GM12878 (cell line): Measurements from ENCODE around the gene CCDC186.

Experiments used
- ATF7 ChIP-seq: fragments of 450-650 bp; IDR thresholded peaks from 2 replicates; pipeline ENCODE4 v1.6.1; 2016; ENCODE audit warnings: low read depth, mild to moderate bottlenecking
- CTCF ChIP-seq, 3 experiments: IDR thresholded peaks in 2 of 3; conservative IDR thresholded peaks in 1 of 3; 2 replicates each; pipeline ENCODE4 v1.5.1; 2011; ENCODE audit warnings: low read depth in 3 of 3, low read length in 3 of 3, mild to moderate bottlenecking in 3 of 3, control low read depth in 2 of 3, moderate library complexity in 2 of 3, inconsistent platforms in 1 of 3, mixed read lengths in 1 of 3; ENCODE audit not compliant: control insufficient read depth in 2 of 3, insufficient read depth in 1 of 3; ENCODE audit errors: extremely low read depth in 1 of 3
- EED ChIP-seq: sonication (generic); IDR thresholded peaks from 2 replicates; pipeline ENCODE4 v1.6.1; 2016; ENCODE audit warnings: antibody characterized with exemption, low read depth
- EZH2 ChIP-seq: IDR thresholded peaks from 2 replicates; pipeline ENCODE4 v1.6.1; 2012; ENCODE audit warnings: low read depth, mild to moderate bottlenecking, control low read depth, inconsistent platforms, low read length, borderline replicate concordance; ENCODE audit not compliant: control insufficient read depth
- IKZF2 ChIP-seq, 2 experiments: fragments of 450-650 bp; IDR thresholded peaks; 2 replicates each; pipeline ENCODE4 v1.6.1; 2017; ENCODE audit warnings: mild to moderate bottlenecking in 2 of 2, moderate library complexity in 2 of 2
- NBN ChIP-seq: fragments of 450-650 bp; IDR thresholded peaks from 2 replicates; pipeline ENCODE4 v1.6.1; 2016
- NR2C2 ChIP-seq: IDR thresholded peaks from 2 replicates; pipeline ENCODE4 v1.6.1; 2011; ENCODE audit warnings: borderline replicate concordance, low read depth; ENCODE audit not compliant: control insufficient read depth, insufficient read length
- POLR2A ChIP-seq: IDR thresholded peaks from 2 replicates; pipeline ENCODE4 v1.6.1; 2011; ENCODE audit warnings: low read depth, mild to moderate bottlenecking, low read length
- RB1 ChIP-seq: fragments of 450-650 bp; formaldehyde crosslinking; IDR thresholded peaks from 2 replicates; pipeline ENCODE4 v1.6.1; 2017; ENCODE audit warnings: mild to moderate bottlenecking, borderline replicate concordance
- SRF ChIP-seq, 2 experiments: IDR thresholded peaks; 2 replicates each; pipeline ENCODE4 v1.6.1; 2011; ENCODE audit warnings: low read depth in 2 of 2, low read length in 2 of 2, mild to moderate bottlenecking in 1 of 2, moderate library complexity in 1 of 2
- TAF1 ChIP-seq: IDR thresholded peaks from 2 replicates; pipeline ENCODE4 v1.6.1; 2011; ENCODE audit warnings: mild to moderate bottlenecking, low read depth, low read length, borderline replicate concordance
- ZNF24 ChIP-seq: fragments of 450-650 bp; IDR thresholded peaks from 2 replicates; pipeline ENCODE4 v1.6.1; 2017; ENCODE audit warnings: antibody characterized with exemption, mild to moderate bottlenecking
- ZNF274 ChIP-seq: IDR thresholded peaks from one replicate; pipeline ENCODE4 v1.8.0; 2011; ENCODE audit not compliant: insufficient read length, insufficient read depth

GRCh38 chr10:114195079-114195478 lies 21.1 kb upstream of the CCDC186 start:
- TF ChIP-seq POLR2A (no peak), NR2C2 (no peak), ZNF24 (no peak), TAF1 (no peak), RB1 (no peak), EZH2 (no peak), SRF (IDR thresholded peaks at IDR 0.05; ENCODE audit: low read depth in 2 of 2, low read length in 2 of 2) (no peak), ZNF274 (no peak), ATF7 (no peak), NBN (no peak), CTCF (IDR thresholded peaks at IDR 0.05 in 2 of 3, conservative IDR thresholded peaks at IDR 0.05 in 1 of 3; ENCODE audit: control insufficient read depth in 2 of 3, extremely low read depth in 1 of 3, insufficient read depth in 1 of 3, low read depth in 3 of 3, low read length in 3 of 3) (no peak), IKZF2 (IDR thresholded peaks at IDR 0.05) (peak; percentile 14 to 47; a peak in 1 of 4 replicates), EED (no peak)
